ENCODE measurements around the gene KRTAP5-7. TPM values are rescaled to one million over a fixed set of nuclear protein-coding genes. Genes with fewer than 3 reads are reported as not detected.

KRTAP5-7 gene
- total RNA-seq, 1 donor from 2014 or later, result 5.8 TPM

Other genes starting within 250 kb of the KRTAP5-7 start
- 60.9 TPM for gene DHCR7, start 78.9 kb upstream of the KRTAP5-7 start, total RNA-seq
- gene NADSYN1, start 74.1 kb upstream of the KRTAP5-7 start, total RNA-seq, result 262 TPM
- gene KRTAP5-8, start 10.8 kb downstream of the KRTAP5-7 start, total RNA-seq, result 5.0 TPM
- gene KRTAP5-9, start 21.2 kb downstream of the KRTAP5-7 start, total RNA-seq, result 10.3 TPM
- gene KRTAP5-10, start 38.3 kb downstream of the KRTAP5-7 start, total RNA-seq, result 2.9 TPM
- not detected for gene KRTAP5-11, start 55.6 kb downstream of the KRTAP5-7 start, total RNA-seq